ENCODE data around the gene BOD1L1. TPM values are rescaled to one million over a fixed set of nuclear protein-coding genes. Genes with fewer than 3 reads are reported as not detected.

Gene BOD1L1
- total RNA-seq, 6 experiments from 2014 or later: 22.9 to 24.9 (median 24.6) TPM

- Mint-ChIP-seq H3K27me3 (ENCODE audit: insufficient read depth) (peaks cover 10% of the 10 kb centered on the region), H3K9me3 (no peaks in the 10 kb centered on the region), H3K27ac (peak overlapping the region; percentile 22; the same call in 1 of the 2 replicates), H3K4me3 (peak overlapping the region; percentile 83), H3K36me3 (ENCODE audit: low read depth) (no peaks in the 10 kb centered on the region), H3K4me1 (ENCODE audit: low read depth) (peaks cover 19% of the 10 kb centered on the region)
- DNase-seq: no peak
- no peak for TF ChIP-seq CTCF (IDR thresholded peaks at IDR 0.05)
Measured at GRCh38 chr4:13647031-13647430, 19.5 kb upstream of the BOD1L1 start.

DNA sequence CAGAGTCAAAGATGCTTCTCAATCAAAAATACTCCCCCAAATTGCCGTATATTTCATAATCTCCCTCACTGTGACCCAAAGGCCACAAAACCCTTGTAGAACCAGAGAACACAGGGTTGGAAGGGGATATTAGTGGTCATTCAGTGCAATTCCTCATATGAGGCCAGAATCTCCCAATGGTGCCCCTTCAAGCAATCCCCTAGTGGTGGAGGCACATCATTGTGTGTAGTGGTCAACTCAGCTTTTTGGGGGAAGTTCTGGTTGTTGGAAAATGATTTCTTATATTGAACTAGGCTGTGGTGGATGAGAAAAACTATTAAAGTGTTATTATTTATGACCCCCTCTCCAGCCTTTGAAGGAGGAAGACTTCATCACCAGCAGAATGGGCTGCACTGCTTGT lies 17.6 kb upstream of the BOD1L1 start:
- no peaks in the 10 kb centered on the region for H3K36me3 Mint-ChIP-seq (ENCODE audit: low read depth)
- H3K9me3 Mint-ChIP-seq: no peaks in the 10 kb centered on the region
- no peak for DNase-seq
- H3K4me1 Mint-ChIP-seq (ENCODE audit: low read depth): peaks cover 38% of the 10 kb centered on the region
- H3K27me3 Mint-ChIP-seq (ENCODE audit: insufficient read depth): peaks cover 10% of the 10 kb centered on the region
- H3K4me3 Mint-ChIP-seq: no peak overlapping the region
- no peak overlapping the region for H3K27ac Mint-ChIP-seq
- peak; percentile 53 for TF ChIP-seq CTCF (IDR thresholded peaks at IDR 0.05)

GRCh38 chr4:13642170-13642950 lies 14.8 kb upstream of the BOD1L1 start:
- H3K9me3 Mint-ChIP-seq: no peaks in the 10 kb centered on the region
- peak; percentile 15 for DNase-seq
- no peaks in the 10 kb centered on the region for H3K36me3 Mint-ChIP-seq (ENCODE audit: low read depth)
- H3K27ac Mint-ChIP-seq: peak overlapping the region; percentile 30; the same call in 1 of the 2 replicates
- H3K4me1 Mint-ChIP-seq (ENCODE audit: low read depth): peaks cover 50% of the 10 kb centered on the region
- no peak for TF ChIP-seq CTCF (IDR thresholded peaks at IDR 0.05)
- H3K27me3 Mint-ChIP-seq (ENCODE audit: insufficient read depth): peaks cover 8% of the 10 kb centered on the region
- H3K4me3 Mint-ChIP-seq: no peak overlapping the region

DNA sequence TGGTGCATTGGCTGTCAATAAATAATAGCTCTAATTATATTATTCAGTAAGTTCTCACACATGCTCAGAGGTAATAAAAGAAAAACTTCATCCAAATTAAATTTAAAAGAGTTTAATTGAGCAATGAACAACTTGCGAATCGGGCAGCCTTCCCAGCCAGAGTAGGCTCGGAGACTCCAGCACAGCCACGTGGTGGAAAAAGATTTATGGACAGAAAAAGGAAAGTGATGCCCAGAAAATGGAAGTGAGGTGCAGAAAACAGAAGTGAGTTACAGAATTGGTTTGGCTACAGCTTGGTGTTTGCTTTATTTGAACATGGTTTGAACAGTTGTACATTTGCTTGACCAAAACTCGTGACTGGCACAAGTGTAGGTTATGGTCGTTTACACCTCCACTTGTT lies 13.6 kb upstream of the BOD1L1 start:
- no peak for TF ChIP-seq CTCF (IDR thresholded peaks at IDR 0.05)
- Mint-ChIP-seq H3K9me3 (no peaks in the 10 kb centered on the region), H3K36me3 (ENCODE audit: low read depth) (no peaks in the 10 kb centered on the region)

GRCh38 chr4:13640149-13640940 lies 12.8 kb upstream of the BOD1L1 start:
- Mint-ChIP-seq H3K9me3 (no peaks in the 10 kb centered on the region), H3K4me1 (ENCODE audit: low read depth) (peaks cover 43% of the 10 kb centered on the region), H3K27me3 (ENCODE audit: insufficient read depth) (peaks cover 10% of the 10 kb centered on the region), H3K27ac (peak overlapping the region; percentile 83), H3K36me3 (ENCODE audit: low read depth) (no peaks in the 10 kb centered on the region), H3K4me3 (peak overlapping the region; percentile 71)
- peak; percentile 86 for DNase-seq
- no peak for TF ChIP-seq CTCF (IDR thresholded peaks at IDR 0.05)

More for the DNA sequence above, 13.6 kb upstream of the BOD1L1 start:
- no peak for DNase-seq
- Mint-ChIP-seq H3K27me3 (ENCODE audit: insufficient read depth) (peaks cover 13% of the 10 kb centered on the region), H3K4me3 (no peak overlapping the region), H3K4me1 (ENCODE audit: low read depth) (peaks cover 43% of the 10 kb centered on the region), H3K27ac (no peak overlapping the region)
